Measurements from ENCODE around the gene CYYR1.

The CYYR1 gene

DNA sequence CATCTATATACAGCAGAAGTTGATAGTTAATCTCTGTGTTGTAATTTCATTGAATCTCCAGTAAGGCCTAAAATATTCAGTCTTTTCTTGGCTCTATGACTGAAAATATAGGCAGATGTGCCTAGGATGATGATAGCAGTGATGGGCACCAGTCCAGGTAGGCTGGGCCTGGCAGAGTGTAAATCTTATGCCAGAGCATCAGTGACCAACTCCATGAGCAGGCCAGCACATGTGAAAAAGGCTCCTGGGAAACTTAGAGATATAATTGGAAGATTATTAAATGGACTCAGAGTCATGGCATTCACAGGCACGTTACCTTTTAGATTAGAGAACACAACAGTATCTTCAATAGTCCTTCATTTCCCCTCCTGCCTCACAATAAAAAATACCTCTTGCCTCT is 20.7 kb upstream of the CYYR1 start:
- H3K4me3 ChIP-seq (ENCODE audit: low read depth, low read length) = no peak overlapping the region
- TF ChIP-seq, protein P1, sequence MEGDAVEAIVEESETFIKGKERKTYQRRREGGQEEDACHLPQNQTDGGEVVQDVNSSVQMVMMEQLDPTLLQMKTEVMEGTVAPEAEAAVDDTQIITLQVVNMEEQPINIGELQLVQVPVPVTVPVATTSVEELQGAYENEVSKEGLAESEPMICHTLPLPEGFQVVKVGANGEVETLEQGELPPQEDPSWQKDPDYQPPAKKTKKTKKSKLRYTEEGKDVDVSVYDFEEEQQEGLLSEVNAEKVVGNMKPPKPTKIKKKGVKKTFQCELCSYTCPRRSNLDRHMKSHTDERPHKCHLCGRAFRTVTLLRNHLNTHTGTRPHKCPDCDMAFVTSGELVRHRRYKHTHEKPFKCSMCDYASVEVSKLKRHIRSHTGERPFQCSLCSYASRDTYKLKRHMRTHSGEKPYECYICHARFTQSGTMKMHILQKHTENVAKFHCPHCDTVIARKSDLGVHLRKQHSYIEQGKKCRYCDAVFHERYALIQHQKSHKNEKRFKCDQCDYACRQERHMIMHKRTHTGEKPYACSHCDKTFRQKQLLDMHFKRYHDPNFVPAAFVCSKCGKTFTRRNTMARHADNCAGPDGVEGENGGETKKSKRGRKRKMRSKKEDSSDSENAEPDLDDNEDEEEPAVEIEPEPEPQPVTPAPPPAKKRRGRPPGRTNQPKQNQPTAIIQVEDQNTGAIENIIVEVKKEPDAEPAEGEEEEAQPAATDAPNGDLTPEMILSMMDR (IDR thresholded peaks at IDR 0.05; ENCODE audit: insufficient read depth, low read depth, low read length, missing control alignments) = no peak
- no peak for DNase-seq (ENCODE audit: low read depth)

GRCh38 chr21:26591543-26591942 is 18.5 kb upstream of the CYYR1 start:
- TF ChIP-seq, protein P1 (IDR thresholded peaks at IDR 0.05; ENCODE audit: insufficient read depth, low read depth, low read length, missing control alignments) = no peak
- no peak for DNase-seq (ENCODE audit: low read depth)
- H3K4me3 ChIP-seq (ENCODE audit: low read depth, low read length) = no peak overlapping the region

DNA sequence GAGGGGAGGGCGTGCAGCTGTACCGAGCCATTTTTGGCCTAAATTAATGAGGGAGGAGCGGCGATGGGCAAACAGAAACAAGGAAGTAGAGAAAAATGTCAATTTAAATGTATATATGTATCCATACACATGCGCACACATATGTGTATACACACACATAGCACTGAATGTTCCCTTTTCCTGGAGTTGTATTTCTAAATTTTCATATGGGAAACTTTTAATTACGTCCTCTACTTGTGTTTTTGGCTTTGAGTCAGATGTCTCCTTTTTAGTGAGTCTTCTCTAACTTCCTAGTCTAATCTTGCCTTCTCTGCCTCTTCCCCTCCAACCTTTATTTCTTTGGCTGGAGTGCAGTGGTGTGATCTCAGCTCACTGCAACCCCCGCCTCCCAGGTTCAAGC is 15.4 kb upstream of the CYYR1 start:
- TF ChIP-seq, protein P1 (IDR thresholded peaks at IDR 0.05; ENCODE audit: insufficient read depth, low read depth, low read length, missing control alignments) = no peak
- H3K4me3 ChIP-seq (ENCODE audit: low read depth, low read length) = no peak overlapping the region
- no peak for DNase-seq (ENCODE audit: low read depth)

DNA sequence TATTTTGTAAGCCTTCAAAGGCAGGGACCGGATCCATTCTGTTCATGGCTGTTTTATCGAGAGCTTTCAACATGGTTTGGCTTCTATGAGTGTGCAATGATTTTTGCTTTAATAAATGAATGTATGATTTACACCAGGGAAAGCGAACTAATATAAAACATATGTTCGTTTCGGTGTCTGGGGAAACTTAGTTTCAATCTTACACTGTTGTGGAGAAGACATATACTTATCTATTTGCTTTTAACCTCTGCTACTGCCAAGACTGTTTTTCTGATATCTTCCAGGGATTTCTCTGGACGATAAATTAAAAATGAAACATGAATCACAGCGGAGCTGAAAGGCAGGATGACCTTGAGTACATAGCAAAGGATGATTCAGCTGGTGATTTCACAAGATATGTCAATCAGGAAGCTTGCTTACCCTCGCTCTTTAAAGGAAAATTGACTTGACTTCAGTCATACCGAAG is 14.7 kb upstream of the CYYR1 start:
- H3K4me3 ChIP-seq (ENCODE audit: low read depth, low read length) = no peak overlapping the region

GRCh38 chr21:26583769-26584168 is 10.7 kb upstream of the CYYR1 start:
- no peak overlapping the region for H3K4me3 ChIP-seq (ENCODE audit: low read depth, low read length)
- no peak for DNase-seq (ENCODE audit: low read depth)
- TF ChIP-seq, protein P1 (IDR thresholded peaks at IDR 0.05; ENCODE audit: insufficient read depth, low read depth, low read length, missing control alignments) = no peak

More for the DNA sequence above, 14.7 kb upstream of the CYYR1 start:
- TF ChIP-seq, protein P1 (IDR thresholded peaks at IDR 0.05; ENCODE audit: insufficient read depth, low read depth, low read length, missing control alignments) = no peak
- no peak for DNase-seq (ENCODE audit: low read depth)

DNA sequence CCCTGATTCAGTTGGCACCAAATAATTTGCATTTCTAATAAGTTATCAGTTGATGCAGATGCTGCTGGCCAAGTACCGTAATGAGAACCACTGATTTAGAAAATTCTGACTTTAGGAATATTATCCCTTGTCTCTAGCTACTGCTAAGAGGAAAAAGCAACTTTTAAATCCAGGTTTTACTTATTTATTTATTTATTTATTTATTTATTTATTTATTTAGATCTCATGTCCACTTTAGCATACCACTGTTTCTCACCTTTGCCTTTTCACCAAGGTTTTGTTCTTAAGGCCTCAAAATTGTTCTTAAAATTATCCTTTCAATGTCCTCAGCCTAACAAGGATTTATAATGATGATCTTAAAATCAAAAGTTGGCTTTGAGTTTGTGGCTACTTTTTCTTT is 8.7 kb upstream of the CYYR1 start:
- TF ChIP-seq, protein P1 (IDR thresholded peaks at IDR 0.05; ENCODE audit: insufficient read depth, low read depth, low read length, missing control alignments) = no peak
- H3K4me3 ChIP-seq (ENCODE audit: low read depth, low read length) = no peak overlapping the region
- no peak for DNase-seq (ENCODE audit: low read depth)

GRCh38 chr21:26572076-26572701 is 897 bp downstream of the CYYR1 start:
- TF ChIP-seq, protein P1 (IDR thresholded peaks at IDR 0.05; ENCODE audit: insufficient read depth, low read depth, low read length, missing control alignments) = no peak
- DNase-seq (ENCODE audit: low read depth) = no peak
- no peak overlapping the region for H3K4me3 ChIP-seq (ENCODE audit: low read depth, low read length)

Data from GM12865 (cell line).